IMR-90 (cell line): ENCODE data around the gene PPEF2. TPM values are rescaled to one million over a fixed set of nuclear protein-coding genes. Genes with fewer than 3 reads are reported as not detected.

Source experiments
- ATAC-seq: fragments of 200-7000 bp; cut with Tn5 transposase; 2 replicates; pipeline ENCODE4 v1.9.1; 2020; ENCODE audit warnings: low read depth, mild to moderate bottlenecking, moderate library complexity
- BruUV-seq: library from RNA; stranded (reverse); fragments of 400-500 nt; replicated peaks from 2 replicates; lab custom pipeline; 2021; lab: Mats Ljungman, UMichigan
- CTCF ChIA-PET: fragments of 300-600 bp; formaldehyde crosslinking; extraction: SDS; loops from one replicate; lab custom pipeline; 2021; ENCODE audit warnings: antibody characterized with exemption; lab: Yijun Ruan, JAX
- POLR2A ChIA-PET: fragments of 300-600 bp; sonication (Branson Sonifier 250); formaldehyde crosslinking; loops from one replicate; lab custom pipeline; 2022; ENCODE audit warnings: antibody characterized with exemption; ENCODE audit not compliant: unreplicated experiment; lab: Charles Lee
- DNase-seq: peaks from one replicate; pipeline ENCODE4 v3.0.0; 2013
- H2AFZ ChIP-seq: replicated peaks from 2 replicates; pipeline ENCODE3; 2013; ENCODE audit warnings: low read length, mild to moderate bottlenecking; ENCODE audit not compliant: poor library complexity
- H2AK5ac ChIP-seq: 2 replicates; pipeline ENCODE4 v1.6.1; 2013; ENCODE audit warnings: low read depth, low read length, inconsistent platforms
- H2AK9ac ChIP-seq: replicated peaks from 2 replicates; pipeline ENCODE3; 2013; ENCODE audit warnings: mild to moderate bottlenecking, low read depth, low read length, moderate library complexity; ENCODE audit not compliant: poor library complexity
- H2BK120ac ChIP-seq: 2 replicates; pipeline ENCODE4 v1.6.1; 2013; ENCODE audit warnings: low read depth, low read length, inconsistent platforms
- H2BK15ac ChIP-seq: 3 replicates; pipeline ENCODE4 v1.6.1; 2013; ENCODE audit warnings: low read depth, low read length, inconsistent platforms
- H2BK20ac ChIP-seq: 2 replicates; pipeline ENCODE4 v1.6.1; 2013; ENCODE audit warnings: low read depth, mild to moderate bottlenecking, inconsistent platforms, low read length, moderate library complexity
- H2BK5ac ChIP-seq: 2 replicates; pipeline ENCODE4 v1.6.1; 2013; ENCODE audit warnings: mild to moderate bottlenecking, low read depth, low read length, inconsistent platforms; ENCODE audit not compliant: poor library complexity, severe bottlenecking
- H3K14ac ChIP-seq: replicated peaks from 2 replicates; pipeline ENCODE4 v1.6.1; 2013; ENCODE audit warnings: low read depth, low read length, inconsistent platforms
- H3K18ac ChIP-seq: 2 replicates; pipeline ENCODE4 v1.6.1; 2013; ENCODE audit warnings: low read depth, low read length, control low read depth
- H3K23ac ChIP-seq: 2 replicates; pipeline ENCODE4 v1.6.1; 2013; ENCODE audit warnings: low read depth, low read length, inconsistent platforms
- H3K27ac ChIP-seq: 2 replicates; pipeline ENCODE4 v1.5.1; 2013; ENCODE audit warnings: mild to moderate bottlenecking, control low read depth, low read length; ENCODE audit not compliant: insufficient read depth
- H3K27me3 ChIP-seq: 2 replicates; pipeline ENCODE4 v1.6.1; 2013; ENCODE audit warnings: low read length; ENCODE audit not compliant: control insufficient read depth, insufficient read depth
- H3K36me3 ChIP-seq: 2 replicates; pipeline ENCODE4 v1.6.1; 2013; ENCODE audit warnings: low read length, mixed read lengths; ENCODE audit not compliant: control insufficient read depth, insufficient read depth
- H3K4ac ChIP-seq: 2 replicates; pipeline ENCODE4 v1.6.1; 2013; ENCODE audit warnings: low read depth, low read length, inconsistent platforms
- H3K4me1 ChIP-seq: 2 replicates; pipeline ENCODE4 v1.6.1; 2013; ENCODE audit warnings: low read length, mixed read lengths; ENCODE audit not compliant: control insufficient read depth, insufficient read depth
- H3K4me2 ChIP-seq: 2 replicates; pipeline ENCODE4 v1.6.1; 2013; ENCODE audit warnings: low read depth, mild to moderate bottlenecking, control low read depth, low read length, moderate library complexity
- H3K4me3 ChIP-seq: 2 replicates; pipeline ENCODE4 v1.5.1; 2013; ENCODE audit warnings: low read depth, mild to moderate bottlenecking, control low read depth, low read length, moderate library complexity; ENCODE audit not compliant: insufficient read depth
- H3K56ac ChIP-seq: 2 replicates; pipeline ENCODE4 v1.6.1; 2013; ENCODE audit warnings: low read length, inconsistent platforms; ENCODE audit not compliant: insufficient read depth; ENCODE audit errors: extremely low read depth
- H3K79me1 ChIP-seq, 2 experiments: 2 replicates each; pipeline ENCODE4 v1.6.1; 2013; ENCODE audit warnings: low read length in 2 of 2, inconsistent platforms in 1 of 2, low read depth in 1 of 2
- H3K9ac ChIP-seq: 2 replicates; pipeline ENCODE4 v1.6.1; 2013; ENCODE audit warnings: low read depth, low read length, control low read depth
- H3K9me1 ChIP-seq: 2 replicates; pipeline ENCODE4 v1.6.1; 2013; ENCODE audit warnings: low read length, inconsistent platforms; ENCODE audit not compliant: insufficient read depth
- H3K9me3 ChIP-seq: 2 replicates; pipeline ENCODE4 v1.6.1; 2013; ENCODE audit warnings: low read length; ENCODE audit not compliant: control insufficient read depth, insufficient read depth
- H4K20me1 ChIP-seq: 2 replicates; pipeline ENCODE4 v1.6.1; 2013; ENCODE audit warnings: low read length, inconsistent platforms; ENCODE audit not compliant: insufficient read depth
- H4K5ac ChIP-seq: 2 replicates; pipeline ENCODE4 v1.6.1; 2013; ENCODE audit warnings: mild to moderate bottlenecking, low read depth, low read length, control low read depth
- H4K8ac ChIP-seq, 2 experiments: 2 replicates each; pipeline ENCODE4 v1.6.1; 2013; ENCODE audit warnings: low read depth in 2 of 2, low read length in 2 of 2, control low read depth in 1 of 2, inconsistent platforms in 1 of 2
- H4K91ac ChIP-seq: 2 replicates; pipeline ENCODE4 v1.6.1; 2013; ENCODE audit warnings: low read depth, low read length, inconsistent platforms; ENCODE audit not compliant: insufficient read depth
- CEBPB ChIP-seq: IDR thresholded peaks from 2 replicates; pipeline ENCODE4 v1.6.1; 2012; ENCODE audit warnings: low read depth, low read length, improper control_type of control experiment
- CTCF ChIP-seq: conservative IDR thresholded peaks from 2 replicates; pipeline ENCODE4 v1.5.1; 2012; ENCODE audit warnings: mild to moderate bottlenecking, low read depth, low read length, improper control_type of control experiment
- POLR2A ChIP-seq: IDR thresholded peaks from 2 replicates; pipeline ENCODE4 v1.6.1; 2012; ENCODE audit warnings: mild to moderate bottlenecking, low read depth, low read length
- RCOR1 ChIP-seq: IDR thresholded peaks from 2 replicates; pipeline ENCODE4 v1.6.1; 2012; ENCODE audit warnings: mild to moderate bottlenecking, low read length, improper control_type of control experiment; ENCODE audit not compliant: insufficient replicate concordance
- RFX5 ChIP-seq: IDR thresholded peaks from 2 replicates; pipeline ENCODE4 v1.8.0; 2012; ENCODE audit warnings: low read depth, mild to moderate bottlenecking, low read length, moderate library complexity
- SMC3 ChIP-seq: fragments of 150-350 bp; IDR thresholded peaks from 2 replicates; pipeline ENCODE4 v1.6.1; 2016; ENCODE audit warnings: low read depth, mild to moderate bottlenecking, antibody characterized with exemption, low read length, moderate library complexity
- WGBS, 2 experiments: methylation state at CpG; one replicate each; pipeline versions ENCODE4 v1.1.5 to v1.1.7; 2013; ENCODE audit warnings: missing lambda C conversion rate in 2 of 2; ENCODE audit not compliant: insufficient read length in 1 of 2; ENCODE audit errors: extremely low coverage in 2 of 2; 5-methylcytosine and 5-hydroxymethylcytosine counted together
- dilution Hi-C: fragments of 300-500 bp; cut with HindIII; formaldehyde crosslinking; loops from one replicate; pipeline ENCODE4 v1.14.3; 2018; ENCODE audit warnings: low sequenced_read_pairs; ENCODE audit not compliant: unreplicated experiment
- in situ Hi-C: fragments of 300-500 bp; cut with MboI; formaldehyde crosslinking; loops from 3 replicates; pipeline ENCODE4 v1.14.3; 2019; ENCODE audit warnings: low sequenced_read_pairs, inconsistent platforms, mixed read lengths
- intact Hi-C: fragments of 100-400 bp; cut with micrococcal nuclease; formaldehyde crosslinking; loops from 2 replicates; pipeline ENCODE4 v1.10.0; 2022
- polyA plus RNA-seq, 3 experiments: library from polyadenylated mRNA; depleted of rRNA; stranded (reverse); fragments of >200 nt; gene quantifications; 2 replicates each; pipeline ENCODE4 v1.2.3, GENCODE V29; 2012; ENCODE audit warnings: low replicate concordance in 1 of 3
- total RNA-seq: library from RNA; depleted of rRNA; stranded (reverse); fragments of >200 nt; gene quantifications from 2 replicates; pipeline ENCODE4 v1.2.3, GENCODE V29; 2012
- TF ChIP-seq, protein P1 (sequence below): fragments of 150-350 bp; IDR thresholded peaks from 2 replicates; pipeline ENCODE4 v1.6.1; 2017; ENCODE audit warnings: mild to moderate bottlenecking, antibody characterized with exemption, low read length, low read depth

Gene PPEF2
- total and polyA plus RNA-seq, 2 of the 4 experiments (the other 2 are of a cell fraction): not detected

- no peak for ATAC-seq
- no peak for TF ChIP-seq CEBPB
- TF ChIP-seq POLR2A: no peak
- TF ChIP-seq RCOR1: no peak
- no peak for TF ChIP-seq CTCF
- no peak for TF ChIP-seq RFX5
- no peak for TF ChIP-seq SMC3
- TF ChIP-seq, protein P1, sequence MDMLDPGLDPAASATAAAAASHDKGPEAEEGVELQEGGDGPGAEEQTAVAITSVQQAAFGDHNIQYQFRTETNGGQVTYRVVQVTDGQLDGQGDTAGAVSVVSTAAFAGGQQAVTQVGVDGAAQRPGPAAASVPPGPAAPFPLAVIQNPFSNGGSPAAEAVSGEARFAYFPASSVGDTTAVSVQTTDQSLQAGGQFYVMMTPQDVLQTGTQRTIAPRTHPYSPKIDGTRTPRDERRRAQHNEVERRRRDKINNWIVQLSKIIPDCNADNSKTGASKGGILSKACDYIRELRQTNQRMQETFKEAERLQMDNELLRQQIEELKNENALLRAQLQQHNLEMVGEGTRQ: no peak
- H4K91ac ChIP-seq: no peak overlapping the region
- H3K4me3 ChIP-seq: no peak overlapping the region
- H2BK20ac ChIP-seq: no peak overlapping the region
- POLR2A ChIA-PET: no interaction called here
- H3K14ac ChIP-seq: no peak overlapping the region
- H3K9me3 ChIP-seq: no peaks in the 10 kb centered on the region
- intact Hi-C loops: no loop called here
- no peak overlapping the region for H3K9ac ChIP-seq
- no peak overlapping the region for H2AK5ac ChIP-seq
- H2BK15ac ChIP-seq: no peak overlapping the region
- peaks cover 11% of the 10 kb centered on the region for H3K4me1 ChIP-seq
- dilution Hi-C loops: no loop called here
- in situ Hi-C loops: no loop called here
- no peaks in the 10 kb centered on the region for H3K79me1 ChIP-seq
- H3K27ac ChIP-seq: no peak overlapping the region
- H2BK5ac ChIP-seq: no peak overlapping the region
- 100% methylated on average over 1 of the region's 4 CpGs; no CpG with 5 or more reads in 1 of the 2 experiments for WGBS, 2 experiments
- peaks cover 13% of the 10 kb centered on the region; the same call in 1 of the 2 replicates for H3K9me1 ChIP-seq
- H3K56ac ChIP-seq: no peak overlapping the region
- H2AK9ac ChIP-seq: peak overlapping the region; percentile 34
- peaks cover 8% of the 10 kb centered on the region; the same call in 1 of the 2 replicates for H4K20me1 ChIP-seq
- H3K18ac ChIP-seq: no peak overlapping the region
- H2AFZ ChIP-seq: no peak overlapping the region
- no peak overlapping the region for H4K5ac ChIP-seq
- H3K4ac ChIP-seq: no peak overlapping the region
- no peak overlapping the region for H4K8ac ChIP-seq
- H3K36me3 ChIP-seq: peaks cover 2% of the 10 kb centered on the region
- no TSS peak for BruUV-seq
- no peak overlapping the region for H3K4me2 ChIP-seq
- no peaks in the 10 kb centered on the region for H3K27me3 ChIP-seq
- H2BK120ac ChIP-seq: no peak overlapping the region
- CTCF ChIA-PET: no interaction called here
- no peak for DNase-seq
- no peak overlapping the region for H3K23ac ChIP-seq
These were observed 18.1 kb upstream of the PPEF2 start for GRCh38 chr4:75920327-75920726.
